WTC11 (cell line): Measurements from ENCODE around the gene GUCY1A2. TPM values are rescaled to one million over a fixed set of nuclear protein-coding genes. Genes with fewer than 3 reads are reported as not detected.

Experiments used
- ATAC-seq: fragments of 200-7000 bp; cut with Tn5 transposase; 2 replicates; pipeline ENCODE4 v1.10.0; 2021; ENCODE audit warnings: mild to moderate bottlenecking, moderate library complexity
- CTCF ChIA-PET: fragments of 300-600 bp; sonication (Branson Sonifier 250); formaldehyde crosslinking; loops from one replicate; lab custom pipeline; 2021; ENCODE audit warnings: antibody characterized with exemption; lab: Charles Lee
- POLR2A ChIA-PET: fragments of 350-600 bp; sonication (Branson Sonifier 250); formaldehyde crosslinking; loops from one replicate; lab custom pipeline; 2021; ENCODE audit warnings: antibody characterized with exemption; lab: Charles Lee
- DNase-seq: peaks from one replicate; pipeline ENCODE4 v3.0.0; 2021; ENCODE audit warnings: low spot score
- H3K27ac Mint-ChIP-seq: 2 replicates; pipeline ENCODE4 v1.8.0; 2021; ENCODE audit warnings: mixed read lengths
- H3K27me3 Mint-ChIP-seq: 2 replicates; pipeline ENCODE4 v1.8.0; 2021; ENCODE audit warnings: low read depth, mild to moderate bottlenecking, moderate library complexity, mixed read lengths
- H3K36me3 Mint-ChIP-seq: 2 replicates; pipeline ENCODE4 v1.8.0; 2021; ENCODE audit warnings: mixed read lengths
- H3K4me1 Mint-ChIP-seq: 2 replicates; pipeline ENCODE4 v1.8.0; 2022; ENCODE audit warnings: mixed read lengths
- H3K4me3 Mint-ChIP-seq: 2 replicates; pipeline ENCODE4 v1.8.0; 2021; ENCODE audit warnings: mild to moderate bottlenecking, moderate library complexity, mixed read lengths
- H3K9me3 Mint-ChIP-seq: 2 replicates; pipeline ENCODE4 v1.8.0; 2021; ENCODE audit warnings: mixed read lengths
- ATF2 ChIP-seq: sonication (generic); formaldehyde crosslinking; IDR thresholded peaks from 2 replicates; pipeline ENCODE4 v1.8.1; 2022; ENCODE audit warnings: low read depth, missing genetic modification reagents, borderline replicate concordance
- FOXP1 ChIP-seq: sonication (generic); formaldehyde crosslinking; IDR thresholded peaks from 2 replicates; pipeline ENCODE4 v1.8.0; 2022; ENCODE audit warnings: missing genetic modification reagents, mild to moderate bottlenecking, moderate library complexity, borderline replicate concordance
- IRF2 ChIP-seq: sonication (generic); formaldehyde crosslinking; IDR thresholded peaks from 2 replicates; pipeline ENCODE4 v1.8.0; 2022; ENCODE audit warnings: low read depth, missing genetic modification reagents, borderline replicate concordance
- MXD4 ChIP-seq: fragments of 250-450 bp; sonication (Bioruptor Pico); IDR thresholded peaks from 2 replicates; pipeline ENCODE4 v1.8.0; 2021; ENCODE audit warnings: mild to moderate bottlenecking, moderate library complexity, borderline replicate concordance
- MYBL2 ChIP-seq: sonication (generic); formaldehyde crosslinking; IDR thresholded peaks from 2 replicates; pipeline ENCODE4 v1.8.1; 2023; ENCODE audit warnings: mild to moderate bottlenecking, moderate library complexity, missing genetic modification reagents
- NR3C1 ChIP-seq: sonication (generic); formaldehyde crosslinking; conservative IDR thresholded peaks from 2 replicates; pipeline ENCODE4 v1.8.1; 2023; ENCODE audit warnings: low read depth, mild to moderate bottlenecking, missing genetic modification reagents
- SMAD4 ChIP-seq: sonication (generic); formaldehyde crosslinking; IDR thresholded peaks from 2 replicates; pipeline ENCODE4 v1.8.0; 2022; ENCODE audit warnings: mild to moderate bottlenecking, missing genetic modification reagents
- ZNF121 ChIP-seq: sonication (generic); formaldehyde crosslinking; IDR thresholded peaks from 2 replicates; pipeline ENCODE4 v1.8.0; 2023; ENCODE audit warnings: missing genetic modification reagents
- ZNF263 ChIP-seq: sonication (generic); formaldehyde crosslinking; IDR thresholded peaks from 2 replicates; pipeline ENCODE4 v1.8.1; 2022; ENCODE audit warnings: low read depth, mild to moderate bottlenecking, moderate library complexity, missing genetic modification reagents
- ZNF317 ChIP-seq: sonication (generic); formaldehyde crosslinking; IDR thresholded peaks from 2 replicates; pipeline ENCODE4 v1.8.1; 2023; ENCODE audit warnings: low read depth, mild to moderate bottlenecking, moderate library complexity, missing genetic modification reagents, borderline replicate concordance
- ZNF425 ChIP-seq: fragments of 250-450 bp; sonication (Bioruptor Pico); conservative IDR thresholded peaks from 2 replicates; pipeline ENCODE4 v1.9.0; 2021; ENCODE audit warnings: mild to moderate bottlenecking
- ZNF671 ChIP-seq: fragments of 250-450 bp; sonication (Bioruptor Pico); IDR thresholded peaks from 2 replicates; pipeline ENCODE4 v1.8.0; 2021; ENCODE audit warnings: mild to moderate bottlenecking
- total RNA-seq: library from RNA; stranded (reverse); gene quantifications from 3 replicates; pipeline ENCODE4 v1.2.3, GENCODE V29; 2021
- TF ChIP-seq, protein P1 (sequence below): sonication (generic); formaldehyde crosslinking; IDR thresholded peaks from 2 replicates; pipeline ENCODE4 v1.8.1; 2023; ENCODE audit warnings: mild to moderate bottlenecking, missing genetic modification reagents, borderline replicate concordance
- TF ChIP-seq, protein P2 (sequence below): fragments of 250-450 bp; sonication (Bioruptor Pico); IDR thresholded peaks from 2 replicates; pipeline ENCODE4 v1.9.0; 2021; ENCODE audit warnings: mild to moderate bottlenecking, borderline replicate concordance

Gene GUCY1A2
- total RNA-seq, 1 experiment from 2014 or later, result 0.90 TPM

DNA sequence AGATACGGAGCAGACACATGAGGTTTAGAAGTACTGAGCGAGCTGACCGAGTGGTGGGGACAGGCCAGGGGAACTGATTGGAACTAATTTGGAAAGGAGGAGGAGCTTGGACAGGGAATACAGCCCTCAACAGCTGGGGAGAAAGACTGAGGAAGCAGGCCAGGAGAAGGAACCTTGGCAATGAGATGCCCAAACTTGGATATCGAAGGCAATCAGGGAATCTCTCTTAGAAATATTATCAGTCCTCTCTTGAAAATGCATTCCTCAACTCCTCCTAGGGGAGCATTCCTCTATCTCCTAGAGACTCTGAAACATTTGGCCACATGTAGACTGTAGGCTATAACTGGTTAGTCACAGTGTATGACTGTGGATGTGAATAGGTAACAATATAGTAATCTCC, 284.6 kb downstream of the GUCY1A2 start:
- H3K4me1 Mint-ChIP-seq, result no peaks in the 10 kb centered on the region
- no peak for TF ChIP-seq SMAD4 (CRISPR knock-in tag)
- TF ChIP-seq IRF2 (CRISPR knock-in tag), result no peak
- no peak for TF ChIP-seq ZNF671
- TF ChIP-seq ZNF425 (CRISPR knock-in tag), result no peak
- TF ChIP-seq, all 79 proteins: peak for 0
- no peak for DNase-seq
- no peak overlapping the region for H3K4me3 Mint-ChIP-seq
- H3K27me3 Mint-ChIP-seq, result no peaks in the 10 kb centered on the region; the same call in 1 of the 2 replicates
- POLR2A ChIA-PET, result no interaction called here
- peak; percentile 80 for ATAC-seq
- no peaks in the 10 kb centered on the region; the same call in 1 of the 2 replicates for H3K36me3 Mint-ChIP-seq
- H3K9me3 Mint-ChIP-seq, result peaks cover 25% of the 10 kb centered on the region
- CTCF ChIA-PET, result no interaction called here
- no peak overlapping the region for H3K27ac Mint-ChIP-seq

GRCh38 chr11:106728859-106729258, 289.4 kb downstream of the GUCY1A2 start:
- Mint-ChIP-seq H3K27ac (no peak overlapping the region), H3K4me1 (peaks cover 9% of the 10 kb centered on the region), H3K4me3 (no peak overlapping the region), H3K9me3 (peaks cover 3% of the 10 kb centered on the region; the same call in 1 of the 2 replicates), H3K27me3 (no peaks in the 10 kb centered on the region), H3K36me3 (no peaks in the 10 kb centered on the region)
- DNase-seq (no peak), ATAC-seq (no peak)
- ChIA-PET CTCF (no interaction called here), POLR2A (no interaction called here)
- no peak for TF ChIP-seq ZNF121 (CRISPR knock-in tag)
- TF ChIP-seq MYBL2 (CRISPR knock-in tag), result no peak
- TF ChIP-seq NR3C1 (CRISPR knock-in tag), result no peak
- no peak for TF ChIP-seq ZNF263
- no peak for TF ChIP-seq MXD4 (CRISPR knock-in tag)
- no peak for TF ChIP-seq ATF2 (CRISPR knock-in tag)
- TF ChIP-seq FOXP1 (CRISPR knock-in tag), result no peak
- TF ChIP-seq, protein P1, sequence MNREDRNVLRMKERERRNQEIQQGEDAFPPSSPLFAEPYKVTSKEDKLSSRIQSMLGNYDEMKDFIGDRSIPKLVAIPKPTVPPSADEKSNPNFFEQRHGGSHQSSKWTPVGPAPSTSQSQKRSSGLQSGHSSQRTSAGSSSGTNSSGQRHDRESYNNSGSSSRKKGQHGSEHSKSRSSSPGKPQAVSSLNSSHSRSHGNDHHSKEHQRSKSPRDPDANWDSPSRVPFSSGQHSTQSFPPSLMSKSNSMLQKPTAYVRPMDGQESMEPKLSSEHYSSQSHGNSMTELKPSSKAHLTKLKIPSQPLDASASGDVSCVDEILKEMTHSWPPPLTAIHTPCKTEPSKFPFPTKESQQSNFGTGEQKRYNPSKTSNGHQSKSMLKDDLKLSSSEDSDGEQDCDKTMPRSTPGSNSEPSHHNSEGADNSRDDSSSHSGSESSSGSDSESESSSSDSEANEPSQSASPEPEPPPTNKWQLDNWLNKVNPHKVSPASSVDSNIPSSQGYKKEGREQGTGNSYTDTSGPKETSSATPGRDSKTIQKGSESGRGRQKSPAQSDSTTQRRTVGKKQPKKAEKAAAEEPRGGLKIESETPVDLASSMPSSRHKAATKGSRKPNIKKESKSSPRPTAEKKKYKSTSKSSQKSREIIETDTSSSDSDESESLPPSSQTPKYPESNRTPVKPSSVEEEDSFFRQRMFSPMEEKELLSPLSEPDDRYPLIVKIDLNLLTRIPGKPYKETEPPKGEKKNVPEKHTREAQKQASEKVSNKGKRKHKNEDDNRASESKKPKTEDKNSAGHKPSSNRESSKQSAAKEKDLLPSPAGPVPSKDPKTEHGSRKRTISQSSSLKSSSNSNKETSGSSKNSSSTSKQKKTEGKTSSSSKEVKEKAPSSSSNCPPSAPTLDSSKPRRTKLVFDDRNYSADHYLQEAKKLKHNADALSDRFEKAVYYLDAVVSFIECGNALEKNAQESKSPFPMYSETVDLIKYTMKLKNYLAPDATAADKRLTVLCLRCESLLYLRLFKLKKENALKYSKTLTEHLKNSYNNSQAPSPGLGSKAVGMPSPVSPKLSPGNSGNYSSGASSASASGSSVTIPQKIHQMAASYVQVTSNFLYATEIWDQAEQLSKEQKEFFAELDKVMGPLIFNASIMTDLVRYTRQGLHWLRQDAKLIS (CRISPR knock-in tag), result no peak
- no peak for TF ChIP-seq ZNF317
- TF ChIP-seq IRF2 (CRISPR knock-in tag), result no peak
- TF ChIP-seq, protein P2, sequence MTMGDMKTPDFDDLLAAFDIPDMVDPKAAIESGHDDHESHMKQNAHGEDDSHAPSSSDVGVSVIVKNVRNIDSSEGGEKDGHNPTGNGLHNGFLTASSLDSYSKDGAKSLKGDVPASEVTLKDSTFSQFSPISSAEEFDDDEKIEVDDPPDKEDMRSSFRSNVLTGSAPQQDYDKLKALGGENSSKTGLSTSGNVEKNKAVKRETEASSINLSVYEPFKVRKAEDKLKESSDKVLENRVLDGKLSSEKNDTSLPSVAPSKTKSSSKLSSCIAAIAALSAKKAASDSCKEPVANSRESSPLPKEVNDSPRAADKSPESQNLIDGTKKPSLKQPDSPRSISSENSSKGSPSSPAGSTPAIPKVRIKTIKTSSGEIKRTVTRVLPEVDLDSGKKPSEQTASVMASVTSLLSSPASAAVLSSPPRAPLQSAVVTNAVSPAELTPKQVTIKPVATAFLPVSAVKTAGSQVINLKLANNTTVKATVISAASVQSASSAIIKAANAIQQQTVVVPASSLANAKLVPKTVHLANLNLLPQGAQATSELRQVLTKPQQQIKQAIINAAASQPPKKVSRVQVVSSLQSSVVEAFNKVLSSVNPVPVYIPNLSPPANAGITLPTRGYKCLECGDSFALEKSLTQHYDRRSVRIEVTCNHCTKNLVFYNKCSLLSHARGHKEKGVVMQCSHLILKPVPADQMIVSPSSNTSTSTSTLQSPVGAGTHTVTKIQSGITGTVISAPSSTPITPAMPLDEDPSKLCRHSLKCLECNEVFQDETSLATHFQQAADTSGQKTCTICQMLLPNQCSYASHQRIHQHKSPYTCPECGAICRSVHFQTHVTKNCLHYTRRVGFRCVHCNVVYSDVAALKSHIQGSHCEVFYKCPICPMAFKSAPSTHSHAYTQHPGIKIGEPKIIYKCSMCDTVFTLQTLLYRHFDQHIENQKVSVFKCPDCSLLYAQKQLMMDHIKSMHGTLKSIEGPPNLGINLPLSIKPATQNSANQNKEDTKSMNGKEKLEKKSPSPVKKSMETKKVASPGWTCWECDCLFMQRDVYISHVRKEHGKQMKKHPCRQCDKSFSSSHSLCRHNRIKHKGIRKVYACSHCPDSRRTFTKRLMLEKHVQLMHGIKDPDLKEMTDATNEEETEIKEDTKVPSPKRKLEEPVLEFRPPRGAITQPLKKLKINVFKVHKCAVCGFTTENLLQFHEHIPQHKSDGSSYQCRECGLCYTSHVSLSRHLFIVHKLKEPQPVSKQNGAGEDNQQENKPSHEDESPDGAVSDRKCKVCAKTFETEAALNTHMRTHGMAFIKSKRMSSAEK (CRISPR knock-in tag), result no peak
